ENCODE results near the gene NFASC.

The NFASC gene

DNA sequence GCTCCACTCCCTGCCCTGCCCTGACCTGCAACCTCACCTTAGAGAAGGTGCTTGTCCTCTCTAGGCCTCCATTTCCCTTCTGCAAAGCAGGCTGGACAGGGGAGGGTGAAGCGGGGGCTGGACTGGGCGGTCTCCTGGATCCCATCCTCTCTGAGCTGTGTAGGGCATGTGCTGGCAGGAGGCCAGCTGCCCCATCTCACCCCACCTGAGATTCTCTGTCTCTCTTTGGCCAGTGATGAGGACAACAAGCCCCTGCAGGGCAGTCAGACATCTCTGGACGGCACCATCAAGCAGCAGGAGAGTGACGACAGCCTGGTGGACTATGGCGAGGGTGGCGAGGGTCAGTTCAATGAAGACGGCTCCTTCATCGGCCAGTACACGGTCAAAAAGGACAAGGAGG lies 145.4 kb downstream of the NFASC start:
- no peak for DNase-seq

DNA sequence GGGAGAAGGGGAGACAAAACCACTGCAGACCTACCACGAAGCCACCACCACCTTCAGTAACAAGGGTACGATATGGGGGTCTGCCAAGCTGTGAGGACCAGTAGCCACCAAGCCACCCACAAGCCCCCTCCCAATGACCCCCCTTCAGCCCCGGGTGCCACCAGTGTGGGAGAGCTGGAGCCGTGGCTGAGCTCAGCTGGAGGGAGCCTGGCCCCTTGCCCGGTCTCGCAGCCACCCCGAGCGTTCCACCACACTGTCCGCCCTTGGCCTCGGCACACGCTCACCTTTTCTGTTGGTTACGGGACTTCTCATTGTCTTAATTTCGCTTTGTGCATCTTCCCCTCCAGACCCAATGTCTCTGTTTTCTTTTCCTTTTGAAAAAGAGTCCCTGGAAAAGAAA lies 145.9 kb downstream of the NFASC start:
- no peak for DNase-seq

DNA sequence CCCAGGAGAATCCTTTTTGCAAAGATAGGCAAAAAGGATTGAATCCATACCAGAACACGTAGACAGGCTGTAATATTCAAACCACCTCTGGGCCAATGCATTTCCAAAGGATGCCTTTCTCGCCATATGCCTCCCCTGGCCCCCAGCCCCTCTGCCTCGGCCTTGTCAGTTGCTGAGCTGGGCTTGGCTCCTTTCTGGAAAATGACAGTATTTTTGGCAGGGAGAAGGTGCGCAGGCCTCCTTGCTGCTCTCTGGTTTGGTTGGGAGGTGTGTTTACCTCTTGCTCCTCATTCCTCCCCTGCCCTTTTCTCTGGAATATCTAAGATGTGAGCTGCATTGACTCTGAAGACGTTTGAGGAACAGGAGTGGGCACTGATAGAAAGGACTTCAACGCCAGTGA lies 146.3 kb downstream of the NFASC start:
- DNase-seq, result no peak

DNA sequence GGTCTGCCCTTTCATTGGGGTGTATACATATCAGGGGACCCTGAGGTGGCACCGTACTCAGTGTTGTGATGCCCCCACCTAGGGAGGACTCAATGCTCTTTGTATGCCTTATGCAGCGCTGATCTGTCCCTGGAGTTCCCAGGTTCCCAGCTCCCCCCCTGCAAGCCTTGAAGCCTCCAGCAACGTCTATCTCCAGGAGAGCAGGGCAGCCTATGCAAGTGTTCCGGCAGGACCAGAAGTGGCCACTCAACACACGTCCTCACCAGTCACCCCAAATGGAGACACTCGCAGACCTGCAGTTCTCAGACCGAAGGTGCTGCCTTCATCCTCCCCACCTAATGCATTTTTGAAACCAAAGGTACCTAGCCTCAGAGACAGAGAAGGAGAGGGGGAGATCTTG lies 147.1 kb downstream of the NFASC start:
- DNase-seq, result no peak

DNA sequence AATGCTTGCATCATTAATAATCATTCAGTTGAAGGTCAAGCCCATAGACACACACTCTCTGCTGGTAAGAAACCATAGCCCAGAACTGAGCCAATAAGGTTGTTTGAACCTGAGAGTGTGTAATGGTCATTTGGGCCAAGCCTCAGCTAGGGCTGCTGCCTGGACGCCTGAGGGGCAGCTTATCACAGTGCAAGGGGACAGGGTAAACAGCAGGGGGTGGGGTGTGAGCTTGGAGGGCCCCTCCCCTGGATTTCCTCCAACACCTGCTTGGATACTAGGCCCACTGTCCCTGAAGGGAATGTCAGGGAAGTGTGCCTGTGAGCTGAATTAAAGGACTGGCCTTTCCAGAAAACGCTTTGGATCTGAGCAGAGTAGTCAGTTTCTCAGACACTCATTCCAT lies 147.7 kb downstream of the NFASC start:
- no peak for DNase-seq

DNA sequence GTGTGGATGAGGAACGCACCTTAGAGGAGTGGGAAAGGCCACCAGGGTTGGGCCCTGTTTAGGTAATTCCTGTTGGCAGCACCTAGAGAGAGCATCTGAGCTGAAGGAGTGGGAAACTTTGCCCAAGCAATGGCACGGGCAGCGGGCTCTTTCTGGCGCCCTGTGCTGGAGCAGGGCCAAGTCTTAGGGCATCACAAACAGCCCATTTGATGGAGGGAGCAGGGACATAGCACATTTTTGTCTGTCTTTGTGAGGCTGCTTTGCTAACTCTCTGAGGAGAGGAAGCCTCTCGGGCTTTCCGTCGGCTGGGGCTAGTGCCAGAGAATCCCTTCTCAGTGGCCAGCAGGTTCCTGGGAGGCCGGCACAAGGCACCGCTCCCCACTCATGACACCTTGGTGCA lies 149.8 kb downstream of the NFASC start:
- DNase-seq, result no peak

DNA sequence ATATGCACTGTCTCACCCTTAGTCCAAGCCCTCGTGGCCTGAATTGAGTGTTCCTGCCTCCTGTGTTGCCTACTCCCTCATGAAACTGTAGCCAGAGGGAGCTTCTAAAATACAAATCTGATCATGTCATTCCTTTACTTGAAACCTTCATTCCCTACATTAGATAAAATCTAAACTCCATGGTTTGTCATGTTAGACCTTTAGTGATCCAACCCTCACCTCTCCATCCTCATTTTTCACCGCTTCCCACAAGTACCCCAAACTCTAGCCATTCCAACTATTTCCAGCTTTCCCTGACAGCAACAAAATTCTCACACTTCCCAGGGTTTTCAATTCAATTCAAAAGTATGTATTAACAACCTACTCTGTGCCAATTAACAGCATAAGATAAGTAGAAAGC lies 154.0 kb downstream of the NFASC start:
- DNase-seq, result no peak

DNA sequence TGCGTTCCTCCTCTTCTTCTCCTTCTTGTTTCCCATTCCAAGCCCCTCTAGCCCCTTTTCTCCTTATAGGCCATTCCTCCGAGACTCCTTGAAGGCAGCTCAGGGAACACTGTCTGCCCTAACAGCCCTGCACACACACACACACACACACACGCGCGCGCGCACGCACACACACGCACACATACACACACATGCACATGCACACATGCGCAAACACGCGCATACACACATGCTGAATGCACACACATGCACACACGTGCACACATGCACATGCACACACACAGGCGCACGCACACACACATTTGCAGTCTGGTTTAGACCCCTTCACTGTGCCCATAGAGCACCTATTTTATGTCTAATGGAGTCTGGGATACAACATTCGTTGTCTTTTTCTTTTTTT lies 154.6 kb downstream of the NFASC start:
- DNase-seq, result no peak

DNA sequence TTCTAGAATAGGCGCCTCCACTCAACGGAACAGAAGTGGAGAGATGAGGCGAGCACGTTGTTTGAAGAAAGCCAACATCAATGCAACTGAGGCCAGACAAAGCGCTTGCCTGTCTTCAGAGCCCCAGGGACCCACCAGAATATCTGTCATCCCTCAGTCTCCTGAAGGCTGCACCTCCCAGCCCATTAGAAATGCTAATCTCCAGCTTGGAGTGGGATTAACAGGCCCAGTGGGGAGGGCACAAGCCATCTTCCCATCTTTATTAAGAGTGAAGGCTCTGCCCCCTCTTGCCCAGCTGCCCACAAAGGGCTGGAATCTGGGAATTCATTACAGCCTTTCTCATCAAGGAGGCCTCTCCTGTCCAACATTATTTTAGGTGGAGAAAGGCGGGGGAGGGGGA lies 155.5 kb downstream of the NFASC start:
- DNase-seq, result no peak

DNA sequence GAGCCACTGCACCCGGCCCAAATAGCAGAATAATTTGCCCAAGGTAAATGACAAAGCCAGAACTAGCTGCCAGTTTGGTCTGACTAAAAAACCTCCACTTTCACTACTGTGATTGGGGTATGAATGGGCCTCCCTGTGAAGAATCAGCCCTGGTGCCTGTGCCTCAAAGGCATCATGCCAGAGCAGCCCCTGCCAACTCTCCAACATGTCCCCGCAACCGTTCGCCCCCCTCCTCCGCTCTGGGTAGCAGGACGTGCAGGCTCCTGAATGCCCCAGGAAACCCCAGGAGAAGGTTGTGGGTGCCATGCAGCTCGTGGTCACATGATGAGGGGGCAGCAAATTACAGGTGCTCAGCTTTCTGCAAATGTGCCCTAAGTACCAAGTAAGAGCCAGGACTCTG lies 157.7 kb downstream of the NFASC start:
- DNase-seq, result no peak

DNA sequence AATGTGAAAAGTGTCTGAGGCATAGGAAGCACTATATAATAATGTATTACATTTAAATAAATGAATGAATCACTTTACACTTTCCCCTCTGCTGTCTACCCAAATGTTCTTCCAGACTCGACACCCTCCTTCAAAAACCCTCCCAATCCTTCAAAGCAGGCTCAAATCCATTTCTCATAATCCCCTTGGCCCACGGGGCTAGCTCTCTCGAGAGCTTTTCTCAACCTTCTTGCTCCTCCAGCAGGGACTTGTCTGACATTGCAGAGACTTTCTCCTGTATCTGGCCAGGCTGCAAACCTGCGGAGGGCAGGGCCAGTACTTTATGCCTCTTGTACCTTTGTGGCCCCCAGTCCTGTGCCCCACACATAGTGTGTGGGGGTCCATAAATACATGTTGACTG lies 158.3 kb downstream of the NFASC start:
- no peak for DNase-seq

DNA sequence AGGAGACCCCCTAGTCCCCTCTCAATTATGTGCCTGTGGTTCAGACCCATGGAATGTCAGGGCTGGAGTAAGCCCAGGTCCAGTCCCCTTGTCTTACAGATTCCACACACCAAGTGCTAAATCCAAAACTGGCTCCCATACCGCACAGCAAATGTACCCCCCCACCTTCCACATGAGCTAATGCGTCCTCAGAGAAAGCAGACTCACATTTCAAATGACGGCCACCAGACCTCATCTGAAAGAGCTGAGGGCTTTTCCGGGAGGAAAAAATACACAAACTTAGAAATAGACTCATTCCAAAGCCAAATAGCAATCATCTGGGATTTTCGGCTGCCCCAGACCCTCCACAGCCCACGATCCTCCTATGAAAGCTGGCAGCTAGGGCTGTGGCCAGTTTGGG lies 159.6 kb downstream of the NFASC start:
- no peak for DNase-seq

DNA sequence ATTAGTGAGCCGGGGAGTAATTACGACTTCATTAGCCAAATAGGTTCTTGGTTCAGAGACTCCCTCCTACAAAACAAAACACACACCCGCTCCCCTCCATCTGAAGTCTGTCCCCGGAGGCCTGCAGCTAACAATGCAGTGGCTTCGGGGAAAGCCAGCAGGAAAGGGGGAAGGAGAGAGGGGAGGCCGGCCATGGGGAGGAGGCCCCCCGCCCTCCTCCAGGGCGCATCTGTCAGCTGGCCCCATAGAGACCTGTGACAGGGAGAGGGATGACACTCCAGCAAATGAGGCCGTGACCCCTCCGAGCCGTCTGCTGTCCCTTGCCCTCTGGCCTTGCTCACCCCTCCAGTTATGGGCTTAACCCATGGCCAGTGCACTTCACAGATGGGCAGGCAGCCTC lies 160.2 kb downstream of the NFASC start:
- no peak for DNase-seq

DNA sequence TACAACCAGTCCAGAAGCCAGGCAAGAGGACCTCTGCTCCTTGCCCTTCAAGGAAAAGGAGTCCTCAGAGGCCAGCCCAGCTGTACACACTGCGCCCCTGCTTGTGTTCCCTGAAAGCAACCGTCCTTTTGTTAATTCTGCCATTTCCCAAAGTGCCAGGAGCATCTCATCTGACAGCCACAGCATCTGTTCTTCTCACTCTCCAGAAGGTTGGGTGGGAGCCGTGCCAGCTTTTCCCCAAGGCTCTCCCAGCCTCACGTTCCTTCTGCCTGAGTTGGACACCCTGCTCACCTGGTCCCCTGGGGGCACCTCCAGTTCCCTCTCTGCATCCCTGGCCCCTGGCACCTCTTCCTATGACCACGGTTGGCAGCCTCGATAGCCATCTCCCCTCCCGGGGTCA lies 161.8 kb downstream of the NFASC start:
- peak; percentile 6 for DNase-seq

DNA sequence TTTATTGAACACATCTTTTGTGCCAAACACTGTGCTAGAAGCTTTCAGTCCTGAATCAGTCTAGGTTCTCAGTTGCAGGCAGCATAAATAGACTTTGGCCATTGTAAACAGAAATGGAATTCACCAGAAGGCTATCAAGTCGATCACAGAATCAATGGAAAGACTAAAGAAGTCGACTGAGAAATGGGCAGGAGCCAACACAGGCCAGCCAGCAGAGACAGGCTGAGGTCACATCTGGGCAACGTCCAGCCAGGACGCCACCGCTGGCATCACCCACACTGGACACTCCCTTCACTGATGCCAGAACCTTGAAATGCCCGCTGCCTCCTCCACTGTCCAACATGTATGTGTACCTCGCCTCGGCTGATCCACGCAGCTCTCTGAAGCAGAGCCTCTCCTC lies 166.9 kb downstream of the NFASC start:
- no peak for DNase-seq

DNA sequence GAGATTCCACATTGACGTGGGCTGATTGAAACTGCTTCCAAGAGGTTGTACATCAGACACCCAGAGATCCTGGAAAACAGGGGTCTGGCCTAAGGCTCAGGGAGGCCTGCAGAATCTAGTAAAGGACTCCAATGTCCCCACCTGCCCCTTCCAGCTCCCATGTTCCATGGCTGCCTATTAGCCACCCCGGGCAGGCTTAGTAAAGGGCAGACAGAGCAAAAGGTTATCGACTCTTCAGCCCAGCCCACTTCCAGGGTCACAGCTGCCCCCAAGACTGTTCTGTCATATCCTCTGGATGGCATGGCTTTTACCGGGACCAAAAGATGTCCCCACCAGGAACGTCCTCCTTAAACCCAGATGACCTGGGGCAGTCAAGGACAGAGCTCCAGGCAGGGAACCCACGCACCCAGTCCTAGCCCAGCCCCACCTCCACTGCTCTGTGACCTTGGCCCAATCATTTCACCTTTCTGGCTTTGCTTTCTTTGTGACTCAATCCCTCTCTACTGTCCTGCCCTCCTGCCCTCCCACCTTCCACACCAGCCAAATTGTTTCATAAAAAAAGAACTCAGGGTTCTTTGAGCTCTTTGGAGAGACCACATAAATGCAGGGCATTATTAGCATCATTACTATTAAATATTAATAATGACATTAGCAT lies 167.6 kb downstream of the NFASC start:
- DNase-seq, result no peak

DNA sequence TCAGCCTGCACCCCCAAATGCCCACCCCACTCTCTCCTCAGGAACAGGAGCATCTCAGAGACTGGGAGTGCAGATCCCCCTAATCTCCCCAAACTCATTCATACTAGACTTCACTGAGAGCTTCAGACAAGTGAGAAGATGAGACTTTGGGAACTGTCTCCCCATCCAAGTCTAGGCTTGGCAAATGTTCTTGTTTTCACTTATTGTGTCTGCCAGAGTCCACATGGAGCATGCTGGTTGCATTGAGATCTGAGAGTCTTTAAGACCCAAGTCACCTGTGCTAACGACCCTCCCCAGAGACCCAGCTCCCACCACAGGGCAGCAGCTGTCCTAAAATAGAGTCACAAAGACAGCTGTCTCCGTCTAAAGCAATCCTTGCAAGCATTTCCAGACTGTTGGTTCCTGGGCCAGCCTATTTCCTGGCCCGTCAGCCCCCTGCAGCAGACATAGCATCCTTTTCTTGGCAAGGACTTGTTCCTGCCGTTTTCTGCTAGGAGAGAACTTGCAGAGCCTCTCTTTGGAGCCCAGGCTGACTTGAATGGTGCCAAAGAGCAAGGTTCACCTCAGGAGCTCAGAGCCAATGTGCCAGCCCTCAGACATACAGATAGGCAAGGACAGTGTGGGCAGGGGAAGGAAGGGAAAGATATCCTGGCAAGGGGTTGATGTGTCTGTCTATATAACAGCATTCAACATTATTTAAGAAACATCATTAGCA lies 170.5 kb downstream of the NFASC start:
- DNase-seq, result no peak

DNA sequence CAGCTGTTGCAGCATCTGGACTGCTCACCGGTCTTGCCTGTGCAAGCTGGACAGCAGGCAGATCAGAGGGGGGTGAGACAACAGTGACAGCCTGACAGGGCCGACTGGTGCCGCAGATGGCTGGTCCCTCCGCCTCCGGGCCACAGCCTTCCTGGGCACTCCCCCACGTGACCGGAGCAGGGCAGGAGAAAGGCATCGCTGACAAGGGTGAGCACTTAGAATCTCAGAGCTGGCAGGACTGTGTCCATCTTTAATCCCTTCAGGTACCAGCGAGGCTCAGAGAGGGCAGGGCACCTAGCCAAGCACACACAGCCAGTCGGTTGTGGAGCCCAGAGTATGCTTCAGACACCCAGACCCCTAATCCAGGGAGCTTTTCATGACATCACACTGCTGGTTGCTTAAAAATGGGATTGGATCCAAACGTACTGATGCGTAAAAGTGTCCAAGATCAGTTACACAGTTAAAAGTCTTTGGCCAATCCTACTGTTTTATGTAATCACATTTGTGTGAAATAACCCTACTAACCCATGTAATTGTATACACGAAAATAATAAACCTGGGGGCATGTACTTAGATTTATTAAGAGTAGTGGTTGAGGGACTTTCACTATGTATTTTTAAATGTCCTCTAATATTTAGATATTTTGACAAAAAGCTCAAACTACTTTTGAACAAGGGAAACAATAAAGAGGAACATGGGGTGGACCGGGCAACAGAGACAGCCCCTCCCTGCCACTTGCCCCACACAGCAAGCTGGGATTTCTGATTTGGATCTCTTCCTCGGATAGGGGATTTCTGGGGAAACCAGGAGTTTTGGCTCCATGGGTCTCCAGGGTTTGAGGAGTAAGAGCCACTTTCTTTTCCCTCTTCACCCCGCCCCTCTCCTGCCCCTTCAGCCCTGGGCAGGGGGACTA lies 171.6 kb downstream of the NFASC start:
- no peak for DNase-seq

DNA sequence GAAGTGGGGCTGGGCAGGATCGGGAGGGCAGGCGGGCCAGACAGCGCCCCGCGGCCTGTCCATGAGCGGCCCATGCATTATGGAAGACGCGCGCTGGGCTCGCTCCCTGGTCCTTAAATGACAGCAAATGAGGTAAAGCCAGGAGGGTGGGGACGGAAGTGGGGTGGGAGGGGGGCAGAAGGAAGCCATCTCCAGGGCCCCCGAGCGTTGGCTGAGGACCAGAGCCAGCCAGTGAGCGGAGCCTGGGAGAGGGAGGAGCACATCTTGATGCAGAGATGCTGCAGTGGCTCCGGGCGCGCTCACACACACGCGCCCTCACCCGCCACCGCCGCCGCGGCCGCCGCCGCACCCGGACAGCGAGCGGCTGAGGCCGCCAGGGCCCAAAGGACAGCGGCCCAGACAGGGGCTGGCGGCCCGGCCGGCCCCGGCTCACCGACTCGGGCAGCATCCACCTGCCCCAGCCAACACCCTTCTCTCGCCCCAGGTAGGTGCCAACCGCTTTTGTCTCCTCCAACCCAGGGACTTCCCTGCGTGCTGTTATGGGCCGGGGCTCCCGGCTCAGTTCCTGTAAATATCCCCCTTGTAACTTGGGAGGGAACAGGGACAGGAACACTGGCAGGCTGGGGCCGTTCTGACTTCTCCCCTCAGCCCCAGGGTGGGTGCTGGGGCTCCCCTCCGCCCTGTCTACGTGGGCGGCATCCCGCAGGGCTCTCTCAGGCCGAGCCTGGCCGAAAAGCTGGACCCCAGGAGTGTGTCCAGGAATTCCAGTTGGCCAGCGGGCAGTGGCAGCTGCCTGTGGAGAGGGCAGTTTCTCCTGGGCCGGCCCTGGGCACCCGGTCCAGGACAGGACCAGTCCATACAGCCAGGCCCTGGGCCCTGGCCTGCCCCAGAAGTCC lies 172.5 kb downstream of the NFASC start, which contains the start of gene CNTN2:
CNTN2 (plus strand) TSS at position 302 of the 896 bp plus-strand sequence. CDS start 9,974 bp downstream, outside the sequence.
- no peak for DNase-seq

DNA sequence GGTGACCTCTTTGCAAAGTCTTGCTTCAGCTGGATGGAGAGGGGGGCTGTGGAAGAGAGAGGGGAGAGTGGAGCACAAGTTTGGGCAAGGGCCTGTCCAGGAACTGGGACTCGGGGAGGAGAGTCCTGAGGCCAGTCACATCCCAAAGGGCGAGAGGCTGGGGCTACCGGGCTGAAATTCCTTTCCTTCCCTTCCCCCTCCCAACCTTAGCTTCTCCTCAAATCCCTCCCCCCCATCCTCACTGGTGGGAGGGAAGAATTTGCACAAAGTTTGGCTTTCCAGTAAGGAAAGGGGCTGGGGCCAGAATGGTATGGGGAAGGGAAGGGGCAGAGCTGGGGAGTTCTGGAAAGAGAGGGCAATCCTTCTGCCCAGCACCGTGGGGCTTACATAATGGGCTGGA lies 173.2 kb downstream of the NFASC start:
- DNase-seq, result no peak

DNA sequence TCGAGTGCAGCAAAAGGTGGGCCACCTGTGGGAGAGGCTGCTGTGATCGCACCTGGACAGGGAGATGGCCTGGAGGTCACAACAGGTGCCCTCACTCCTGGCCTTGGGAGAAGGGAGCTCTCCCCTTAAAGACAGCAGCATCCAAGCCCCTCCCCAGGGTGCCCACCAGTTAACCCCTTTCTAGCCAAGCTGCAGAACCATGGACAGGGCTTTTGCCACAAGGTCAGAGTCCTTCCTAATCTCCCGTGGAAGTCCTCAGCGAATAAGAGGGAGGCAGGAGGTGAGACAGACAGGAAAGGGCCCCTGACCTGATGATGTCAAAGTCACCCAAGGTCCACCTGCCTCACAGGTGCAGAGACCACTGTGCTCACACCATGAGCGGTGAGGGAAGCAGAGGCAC lies 174.1 kb downstream of the NFASC start:
- no peak for DNase-seq

DNA sequence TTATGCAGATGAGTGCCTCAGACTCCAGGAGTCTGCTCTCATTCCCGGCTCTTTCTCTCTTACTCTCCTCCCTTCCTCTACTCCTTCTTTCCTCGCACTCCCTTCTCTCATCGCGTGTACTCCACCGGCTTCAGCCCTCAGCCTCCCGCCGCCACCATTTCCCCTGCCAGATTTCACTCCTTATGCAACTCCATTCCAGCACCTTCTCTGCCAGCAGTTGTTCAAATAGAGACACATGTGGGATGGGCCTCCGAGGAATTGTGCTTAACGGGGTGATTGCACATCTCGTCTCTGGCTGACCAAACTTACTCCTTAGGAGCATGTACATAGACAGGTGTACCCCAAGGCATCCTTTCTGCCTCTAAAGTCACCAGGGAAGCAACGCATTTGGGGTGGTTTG lies 174.5 kb downstream of the NFASC start:
- no peak for DNase-seq

DNA sequence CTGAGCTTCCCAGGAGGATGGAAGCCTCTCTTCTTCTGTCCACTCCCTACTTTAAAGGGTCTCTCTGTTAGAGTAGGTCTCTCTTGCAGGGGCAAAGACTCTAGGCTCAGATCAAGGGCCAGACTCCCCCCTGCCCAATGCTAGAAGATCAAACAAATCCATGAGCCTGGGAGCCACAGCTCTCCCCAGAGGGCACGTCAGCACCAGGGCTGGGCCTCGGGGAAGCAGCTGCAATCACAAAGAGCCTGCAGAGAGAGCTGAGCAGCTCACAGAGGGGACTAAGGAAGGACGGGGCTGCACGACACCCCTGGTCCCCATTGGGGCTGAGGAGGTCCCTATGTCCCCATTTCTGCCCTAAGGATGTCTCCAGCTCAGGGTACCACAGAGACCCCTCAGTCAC lies 176.2 kb downstream of the NFASC start:
- no peak for DNase-seq
